ENCODE results near the gene HNF1B.

GRCh38 chr17:37674511-37674910, 70.3 kb downstream of the HNF1B start:
- TF ChIP-seq GATA2 (CRISPR knock-in tag; IDR thresholded peaks at IDR 0.05), result no peak
- no peak for TF ChIP-seq SMC3 (IDR thresholded peaks at IDR 0.05; ENCODE audit: low read depth, low read length)
- TF ChIP-seq EZH2phosphoT487 (IDR thresholded peaks at IDR 0.05; ENCODE audit: borderline replicate concordance, low read depth), result no peak
- no peak for TF ChIP-seq POLR2AphosphoS5 (IDR thresholded peaks at IDR 0.05; ENCODE audit: low read depth, low read length)
- TF ChIP-seq CTCF (IDR thresholded peaks at IDR 0.05), result no peak
- no peak for TF ChIP-seq YY1 (IDR thresholded peaks at IDR 0.05; ENCODE audit: low read depth)
- no peak for TF ChIP-seq PBX3 (IDR thresholded peaks at IDR 0.05)

All from SK-N-SH (cell line).